ENCODE data around the gene UTRN.

- TF ChIP-seq, protein P1, sequence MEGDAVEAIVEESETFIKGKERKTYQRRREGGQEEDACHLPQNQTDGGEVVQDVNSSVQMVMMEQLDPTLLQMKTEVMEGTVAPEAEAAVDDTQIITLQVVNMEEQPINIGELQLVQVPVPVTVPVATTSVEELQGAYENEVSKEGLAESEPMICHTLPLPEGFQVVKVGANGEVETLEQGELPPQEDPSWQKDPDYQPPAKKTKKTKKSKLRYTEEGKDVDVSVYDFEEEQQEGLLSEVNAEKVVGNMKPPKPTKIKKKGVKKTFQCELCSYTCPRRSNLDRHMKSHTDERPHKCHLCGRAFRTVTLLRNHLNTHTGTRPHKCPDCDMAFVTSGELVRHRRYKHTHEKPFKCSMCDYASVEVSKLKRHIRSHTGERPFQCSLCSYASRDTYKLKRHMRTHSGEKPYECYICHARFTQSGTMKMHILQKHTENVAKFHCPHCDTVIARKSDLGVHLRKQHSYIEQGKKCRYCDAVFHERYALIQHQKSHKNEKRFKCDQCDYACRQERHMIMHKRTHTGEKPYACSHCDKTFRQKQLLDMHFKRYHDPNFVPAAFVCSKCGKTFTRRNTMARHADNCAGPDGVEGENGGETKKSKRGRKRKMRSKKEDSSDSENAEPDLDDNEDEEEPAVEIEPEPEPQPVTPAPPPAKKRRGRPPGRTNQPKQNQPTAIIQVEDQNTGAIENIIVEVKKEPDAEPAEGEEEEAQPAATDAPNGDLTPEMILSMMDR (IDR thresholded peaks at IDR 0.05) = no peak
- no peak for TF ChIP-seq ZFX (IDR thresholded peaks at IDR 0.05; ENCODE audit: borderline replicate concordance)
Observed at GRCh38 chr6:144292372-144292771, 7.2 kb downstream of the UTRN start.
